Coronary artery (tissue), 2 donors: ENCODE results near the gene MCC.
A peak's percentile ranks its signal among the peaks of the same experiment; 100 is the strongest.

ENCODE experiments used
- DNase-seq: peaks from one replicate; pipeline ENCODE4 v3.0.0-alpha.2; 2017; ENCODE audit warnings: low spot score
- H3K27ac ChIP-seq, 2 donors: fragments of 200-600 bp; sonication (generic); one replicate each; pipeline ENCODE4 v1.5.1; 2016 to 2019
- H3K4me3 ChIP-seq: fragments of 200-600 bp; sonication (generic); 2 replicates; pipeline ENCODE4 v1.5.1; 2016; ENCODE audit warnings: mild to moderate bottlenecking, moderate library complexity
- TF ChIP-seq, protein P1 (sequence below): fragments of 200-600 bp; sonication (generic); IDR thresholded peaks from one replicate; pipeline ENCODE4 v1.5.1; 2019; ENCODE audit warnings: antibody characterized with exemption

The MCC gene

DNA sequence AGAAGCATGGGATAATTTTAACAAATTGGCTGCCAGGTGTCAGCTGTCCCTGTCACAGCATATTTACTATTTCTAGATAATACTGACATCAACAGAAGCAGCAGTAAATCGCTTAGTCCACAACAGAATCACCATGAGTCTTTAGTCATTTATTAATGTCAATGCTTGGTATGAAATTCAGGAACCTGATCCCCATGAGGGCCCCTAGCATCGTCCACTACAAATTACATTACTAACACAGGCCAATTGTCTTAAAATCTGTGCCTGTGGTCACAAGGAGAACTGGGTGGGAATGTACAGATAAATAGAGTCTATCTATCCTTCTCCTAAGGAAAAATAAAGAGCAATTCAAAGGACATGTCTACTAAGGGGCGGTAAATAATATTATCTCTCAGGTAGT lies 129.6 kb downstream of the MCC start:
- H3K27ac ChIP-seq = no peak overlapping the region
- H3K4me3 ChIP-seq = no peak overlapping the region
- TF ChIP-seq, protein P1, sequence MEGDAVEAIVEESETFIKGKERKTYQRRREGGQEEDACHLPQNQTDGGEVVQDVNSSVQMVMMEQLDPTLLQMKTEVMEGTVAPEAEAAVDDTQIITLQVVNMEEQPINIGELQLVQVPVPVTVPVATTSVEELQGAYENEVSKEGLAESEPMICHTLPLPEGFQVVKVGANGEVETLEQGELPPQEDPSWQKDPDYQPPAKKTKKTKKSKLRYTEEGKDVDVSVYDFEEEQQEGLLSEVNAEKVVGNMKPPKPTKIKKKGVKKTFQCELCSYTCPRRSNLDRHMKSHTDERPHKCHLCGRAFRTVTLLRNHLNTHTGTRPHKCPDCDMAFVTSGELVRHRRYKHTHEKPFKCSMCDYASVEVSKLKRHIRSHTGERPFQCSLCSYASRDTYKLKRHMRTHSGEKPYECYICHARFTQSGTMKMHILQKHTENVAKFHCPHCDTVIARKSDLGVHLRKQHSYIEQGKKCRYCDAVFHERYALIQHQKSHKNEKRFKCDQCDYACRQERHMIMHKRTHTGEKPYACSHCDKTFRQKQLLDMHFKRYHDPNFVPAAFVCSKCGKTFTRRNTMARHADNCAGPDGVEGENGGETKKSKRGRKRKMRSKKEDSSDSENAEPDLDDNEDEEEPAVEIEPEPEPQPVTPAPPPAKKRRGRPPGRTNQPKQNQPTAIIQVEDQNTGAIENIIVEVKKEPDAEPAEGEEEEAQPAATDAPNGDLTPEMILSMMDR = no peak
- no peak for DNase-seq

DNA sequence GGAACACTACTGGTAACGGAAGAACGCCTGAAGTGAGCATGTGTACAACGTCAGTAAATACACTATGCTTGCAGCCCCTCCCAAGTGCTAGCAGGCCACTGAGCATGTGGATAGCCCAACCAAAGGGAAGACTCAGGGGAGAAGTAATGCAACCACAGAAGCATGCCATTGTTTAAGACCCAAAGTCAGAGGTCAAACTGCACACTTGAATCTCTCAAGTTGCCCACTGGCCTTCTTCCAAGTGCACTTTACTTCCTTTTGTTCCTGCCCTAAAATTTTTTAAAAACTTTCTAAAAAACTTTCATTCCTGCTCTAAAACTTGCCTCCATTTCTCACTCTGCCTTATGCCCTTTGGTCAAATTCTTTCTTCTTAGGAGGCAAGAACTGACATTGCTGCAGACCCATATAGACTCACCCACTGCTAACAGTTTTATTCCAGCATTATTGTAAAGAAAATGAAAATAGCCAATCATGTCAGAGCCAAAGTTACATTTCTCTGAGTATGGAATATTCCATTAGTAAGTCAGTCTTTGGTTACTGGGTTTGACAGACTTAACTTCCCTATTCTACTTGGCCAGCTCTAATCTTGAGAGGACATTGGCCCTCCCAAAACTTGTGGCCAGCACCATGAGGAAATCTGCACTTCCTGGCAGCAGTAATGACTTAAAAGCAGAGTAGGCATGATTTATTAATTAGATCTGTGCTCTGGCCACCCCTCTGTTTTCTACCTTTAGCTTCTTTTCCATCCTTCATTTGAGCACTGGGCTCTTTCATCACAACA lies 130.4 kb downstream of the MCC start:
- DNase-seq = no peak
- TF ChIP-seq, protein P1 = no peak
- H3K4me3 ChIP-seq = no peak overlapping the region
- H3K27ac ChIP-seq = peak overlapping the region in 1 of 2 donors; percentile 32

DNA sequence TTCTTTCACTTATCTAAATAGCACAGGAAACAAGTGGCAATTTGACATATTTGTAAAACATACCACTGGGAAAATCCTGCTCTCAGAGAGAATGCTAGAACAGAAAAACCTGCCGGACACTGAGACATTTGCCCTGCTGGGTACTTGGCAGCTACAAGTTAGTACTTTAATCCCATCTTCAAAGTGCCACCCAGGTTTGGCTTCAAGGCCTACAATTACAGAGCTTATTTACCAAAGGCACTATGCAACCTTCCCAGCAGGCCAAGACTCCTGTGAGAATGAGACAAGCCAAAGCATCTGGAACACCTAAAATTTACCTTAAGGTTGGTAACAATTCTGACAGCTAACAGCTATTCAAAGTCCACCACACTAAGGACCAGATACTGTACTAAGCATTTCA lies 131.8 kb downstream of the MCC start:
- no peak for DNase-seq
- TF ChIP-seq, protein P1 = no peak
- Histone ChIP-seq H3K4me3 (no peak overlapping the region), H3K27ac (no peak overlapping the region)

DNA sequence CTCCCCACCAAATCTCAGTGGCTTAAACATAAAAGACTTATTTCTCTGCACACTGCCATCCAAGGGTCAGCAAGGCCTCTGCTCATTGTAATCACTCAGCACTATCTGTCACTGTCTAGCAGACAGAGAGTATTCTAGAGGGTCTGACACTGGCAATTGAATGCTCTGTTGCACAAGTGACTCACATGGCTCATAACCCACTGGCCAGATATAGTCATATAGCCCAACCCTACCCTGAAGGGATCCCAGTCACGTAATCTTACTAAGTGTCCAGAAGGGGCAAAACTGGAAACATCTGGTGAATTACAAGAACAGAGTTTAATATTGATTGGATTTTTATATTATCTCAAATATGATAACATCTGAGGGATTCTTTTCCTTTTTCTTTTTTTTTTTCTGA lies 134.2 kb downstream of the MCC start:
- DNase-seq = no peak
- H3K4me3 ChIP-seq = no peak overlapping the region
- no peak overlapping the region for H3K27ac ChIP-seq
- TF ChIP-seq, protein P1 = no peak

DNA sequence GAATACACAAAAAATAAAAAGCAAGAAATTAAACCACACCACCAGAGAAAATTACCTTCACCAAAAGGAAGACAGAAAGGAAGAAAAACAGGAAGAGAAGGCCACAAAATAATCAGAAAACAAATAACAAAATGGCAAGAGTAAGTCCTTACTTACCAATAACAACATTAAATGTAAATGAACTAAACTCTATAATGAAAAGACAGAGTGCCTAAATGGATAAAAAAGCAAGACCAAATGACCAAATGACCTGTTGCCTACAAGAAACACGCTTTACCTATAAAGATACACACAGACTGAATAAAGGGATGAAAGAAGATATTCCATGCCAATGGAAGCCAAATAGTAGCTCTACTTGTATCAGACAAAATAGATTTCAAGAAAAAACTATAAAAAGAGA lies 140.7 kb downstream of the MCC start:
- TF ChIP-seq, protein P1 = no peak
- no peak for DNase-seq
- no peak overlapping the region for H3K4me3 ChIP-seq
- no peak overlapping the region for H3K27ac ChIP-seq

DNA sequence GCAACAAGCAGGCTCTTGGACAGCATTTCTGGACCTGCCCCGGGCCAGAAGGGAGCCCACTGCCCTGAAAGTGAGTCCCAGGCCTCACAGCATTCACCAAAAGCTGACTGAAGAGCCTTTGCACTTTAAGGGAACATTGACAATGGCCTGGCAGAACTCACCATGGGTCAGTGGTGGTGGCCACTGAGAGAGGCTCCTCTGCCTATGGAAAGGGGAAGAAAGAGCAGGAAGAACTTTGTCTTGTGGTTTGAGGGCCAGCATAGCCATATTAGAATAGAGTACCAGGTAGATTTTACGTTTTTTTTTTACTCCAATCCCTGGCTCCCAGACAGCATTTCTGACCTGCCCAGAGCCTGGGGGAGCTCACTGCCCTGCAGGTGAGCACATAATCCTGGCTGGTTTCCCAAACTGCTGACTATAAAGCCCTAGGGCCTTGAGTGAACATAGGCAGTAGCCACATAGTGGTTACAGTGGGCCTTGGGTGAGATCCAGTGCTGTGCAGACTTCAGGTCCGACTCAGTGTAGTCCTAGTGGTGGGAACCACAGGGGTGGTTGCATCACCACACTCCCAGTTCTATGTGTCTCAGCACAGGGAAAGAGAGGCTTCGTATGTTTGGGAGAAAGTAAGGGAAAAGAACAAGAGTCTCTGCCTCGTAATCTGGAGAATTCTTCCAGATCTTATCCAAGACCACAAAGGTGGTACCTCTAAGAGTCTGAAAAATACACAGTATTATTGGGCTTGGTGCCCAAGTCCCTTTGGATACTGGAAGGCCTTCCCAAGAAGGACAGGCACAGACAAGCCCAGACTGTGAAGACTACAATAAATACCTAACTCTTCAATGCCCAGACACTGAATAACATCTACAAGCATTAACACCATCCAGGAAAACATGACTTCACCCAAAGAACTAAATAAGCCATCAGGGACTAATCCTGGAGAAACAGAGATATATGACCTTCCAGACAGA lies 143.0 kb downstream of the MCC start:
- H3K4me3 ChIP-seq = no peak overlapping the region
- TF ChIP-seq, protein P1 = no peak
- no peak overlapping the region for H3K27ac ChIP-seq
- DNase-seq = no peak
